Measurements from ENCODE around the gene ETV6.
A peak's percentile ranks its signal among the peaks of the same experiment; 100 is the strongest.

Gene ETV6

GRCh38 chr12:11684393-11684792, 34.9 kb downstream of the ETV6 start:
- Histone ChIP-seq H3K36me3 (no peaks in the 10 kb centered on the region), H3K27me3 (no peaks in the 10 kb centered on the region), H3K4me1 (ENCODE audit: control insufficient read depth in 1 of 2, insufficient read depth in 1 of 2, low read depth in 1 of 2, low read length in 1 of 2) (peaks cover 30 to 46% of the 10 kb centered on the region in 2 experiments), H3K9me3 (no peaks in the 10 kb centered on the region), H3K27ac (peak overlapping the region; percentile 67), H3K4me3 (ENCODE audit: low read depth in 1 of 2, low read length in 1 of 2) (no peak overlapping the region)
- no peak for TF ChIP-seq CTCF (IDR thresholded peaks at IDR 0.05)

GRCh38 chr12:11684811-11685210, 35.3 kb downstream of the ETV6 start:
- TF ChIP-seq CTCF (IDR thresholded peaks at IDR 0.05): no peak
- Histone ChIP-seq H3K36me3 (no peaks in the 10 kb centered on the region), H3K27ac (peak overlapping the region; percentile 67), H3K9me3 (no peaks in the 10 kb centered on the region), H3K4me3 (ENCODE audit: low read depth in 1 of 2, low read length in 1 of 2) (no peak overlapping the region), H3K27me3 (no peaks in the 10 kb centered on the region), H3K4me1 (ENCODE audit: control insufficient read depth in 1 of 2, insufficient read depth in 1 of 2, low read depth in 1 of 2, low read length in 1 of 2) (peaks cover 30 to 46% of the 10 kb centered on the region in 2 experiments)

GRCh38 chr12:11685316-11685715, 35.8 kb downstream of the ETV6 start:
- Histone ChIP-seq H3K4me1 (ENCODE audit: control insufficient read depth in 1 of 2, insufficient read depth in 1 of 2, low read depth in 1 of 2, low read length in 1 of 2) (peaks cover 30 to 46% of the 10 kb centered on the region in 2 experiments), H3K36me3 (no peaks in the 10 kb centered on the region), H3K4me3 (ENCODE audit: low read depth in 1 of 2, low read length in 1 of 2) (no peak overlapping the region), H3K27me3 (no peaks in the 10 kb centered on the region), H3K27ac (peak overlapping the region; percentile 67), H3K9me3 (no peaks in the 10 kb centered on the region)
- TF ChIP-seq CTCF (IDR thresholded peaks at IDR 0.05): no peak

- H3K27ac ChIP-seq: peak overlapping the region; percentile 67
- no peaks in the 10 kb centered on the region for H3K9me3 ChIP-seq
- no peaks in the 10 kb centered on the region for H3K27me3 ChIP-seq
- no peaks in the 10 kb centered on the region for H3K36me3 ChIP-seq
- H3K4me3 ChIP-seq (ENCODE audit: low read depth in 1 of 2, low read length in 1 of 2): no peak overlapping the region
- peaks cover 30 to 48% of the 10 kb centered on the region in 2 experiments for H3K4me1 ChIP-seq (ENCODE audit: control insufficient read depth in 1 of 2, insufficient read depth in 1 of 2, low read depth in 1 of 2, low read length in 1 of 2)
- TF ChIP-seq CTCF (IDR thresholded peaks at IDR 0.05): no peak
Measured at GRCh38 chr12:11685716-11686115, 36.2 kb downstream of the ETV6 start.

GRCh38 chr12:11686120-11686519, 36.6 kb downstream of the ETV6 start:
- Histone ChIP-seq H3K36me3 (no peaks in the 10 kb centered on the region), H3K9me3 (no peaks in the 10 kb centered on the region), H3K27ac (peak overlapping the region; percentile 67), H3K4me3 (ENCODE audit: low read depth in 1 of 2, low read length in 1 of 2) (no peak overlapping the region), H3K4me1 (ENCODE audit: control insufficient read depth in 1 of 2, insufficient read depth in 1 of 2, low read depth in 1 of 2, low read length in 1 of 2) (peaks cover 30 to 48% of the 10 kb centered on the region in 2 experiments), H3K27me3 (no peaks in the 10 kb centered on the region)
- TF ChIP-seq CTCF (IDR thresholded peaks at IDR 0.05): no peak

- H3K9me3 ChIP-seq: no peaks in the 10 kb centered on the region
- no peak overlapping the region for H3K4me3 ChIP-seq (ENCODE audit: low read depth in 1 of 2, low read length in 1 of 2)
- no peak overlapping the region for H3K27ac ChIP-seq
- H3K36me3 ChIP-seq: no peaks in the 10 kb centered on the region
- no peak for TF ChIP-seq CTCF (IDR thresholded peaks at IDR 0.05)
- H3K27me3 ChIP-seq: no peaks in the 10 kb centered on the region
- H3K4me1 ChIP-seq (ENCODE audit: control insufficient read depth in 1 of 2, insufficient read depth in 1 of 2, low read depth in 1 of 2, low read length in 1 of 2): peaks cover 30 to 48% of the 10 kb centered on the region in 2 experiments
Measured at GRCh38 chr12:11687528-11687927, 38.1 kb downstream of the ETV6 start.
